H9 (cell line): ENCODE data around the gene CLK4. TPM values are rescaled to one million over a fixed set of nuclear protein-coding genes. Genes with fewer than 3 reads are reported as not detected.

Experiments used
- DNase-seq: peaks from one replicate; pipeline ENCODE4 v3.0.0-alpha.2; 2017
- H2AFZ ChIP-seq: one replicate; pipeline ENCODE4 v1.6.1; 2013; ENCODE audit warnings: mild to moderate bottlenecking, low read length, control low read depth, moderate library complexity
- H2AK5ac ChIP-seq: 2 replicates; pipeline ENCODE4 v1.6.1; 2013; ENCODE audit warnings: low read length, control low read depth, mixed read lengths; ENCODE audit not compliant: insufficient read length
- H2BK120ac ChIP-seq: one replicate; pipeline ENCODE4 v1.6.1; 2013; ENCODE audit warnings: low read depth, mild to moderate bottlenecking, low read length, control low read depth, inconsistent platforms; ENCODE audit not compliant: poor library complexity, severe bottlenecking
- H2BK12ac ChIP-seq: 2 replicates; pipeline ENCODE4 v1.6.1; 2013; ENCODE audit warnings: low read length, control low read depth, mixed read lengths, low read depth; ENCODE audit not compliant: insufficient read length
- H2BK15ac ChIP-seq: 2 replicates; pipeline ENCODE4 v1.6.1; 2013; ENCODE audit warnings: low read depth, low read length, control low read depth
- H2BK20ac ChIP-seq: one replicate; pipeline ENCODE4 v1.6.1; 2013; ENCODE audit warnings: low read depth, mild to moderate bottlenecking, low read length, control low read depth, inconsistent platforms; ENCODE audit not compliant: poor library complexity, severe bottlenecking
- H2BK5ac ChIP-seq: 2 replicates; pipeline ENCODE4 v1.6.1; 2013; ENCODE audit warnings: low read length, control low read depth, mixed read lengths; ENCODE audit not compliant: insufficient read length
- H3K14ac ChIP-seq: 2 replicates; pipeline ENCODE4 v1.6.1; 2013; ENCODE audit warnings: low read length, control low read depth; ENCODE audit not compliant: insufficient read depth
- H3K18ac ChIP-seq: 2 replicates; pipeline ENCODE4 v1.6.1; 2013; ENCODE audit warnings: low read depth, mild to moderate bottlenecking, mixed read lengths, low read length, control low read depth; ENCODE audit not compliant: insufficient read length
- H3K23ac ChIP-seq: 2 replicates; pipeline ENCODE4 v1.6.1; 2013; ENCODE audit warnings: low read length, control low read depth, mixed read lengths, low read depth; ENCODE audit not compliant: insufficient read length
- H3K23me2 ChIP-seq: 2 replicates; pipeline ENCODE4 v1.6.1; 2013; ENCODE audit warnings: low read depth, mild to moderate bottlenecking, mixed read lengths, low read length, control low read depth; ENCODE audit not compliant: insufficient read length, poor library complexity, severe bottlenecking
- H3K27ac ChIP-seq: 2 replicates; pipeline ENCODE4 v1.5.1; 2013; ENCODE audit warnings: low read length, control low read depth, mixed read lengths, low read depth; ENCODE audit not compliant: insufficient read length
- H3K27me3 ChIP-seq: 2 replicates; pipeline ENCODE4 v1.6.1; 2013; ENCODE audit warnings: low read length, control low read depth, inconsistent platforms; ENCODE audit not compliant: insufficient read depth
- H3K4ac ChIP-seq: 2 replicates; pipeline ENCODE4 v1.6.1; 2013; ENCODE audit warnings: low read depth, mild to moderate bottlenecking, control low read depth, inconsistent platforms, low read length, moderate library complexity
- H3K4me1 ChIP-seq: 2 replicates; pipeline ENCODE4 v1.6.1; 2013; ENCODE audit warnings: low read length, control low read depth, inconsistent platforms; ENCODE audit not compliant: insufficient read depth
- H3K4me2 ChIP-seq: 2 replicates; pipeline ENCODE4 v1.6.1; 2013; ENCODE audit warnings: low read length, control low read depth, mixed read lengths; ENCODE audit not compliant: insufficient read length, insufficient read depth
- H3K56ac ChIP-seq: 2 replicates; pipeline ENCODE4 v1.6.1; 2013; ENCODE audit warnings: low read depth, mild to moderate bottlenecking, mixed read lengths, low read length, control low read depth; ENCODE audit not compliant: insufficient read length
- H3K79me1 ChIP-seq: 2 replicates; pipeline ENCODE4 v1.6.1; 2013; ENCODE audit warnings: low read depth, mild to moderate bottlenecking, moderate library complexity, low read length, control low read depth, inconsistent platforms; ENCODE audit not compliant: insufficient read depth, poor library complexity, severe bottlenecking
- H3K79me2 ChIP-seq: 2 replicates; pipeline ENCODE4 v1.6.1; 2013; ENCODE audit warnings: low read length, control low read depth, inconsistent platforms; ENCODE audit not compliant: insufficient read depth
- H3K9ac ChIP-seq: 2 replicates; pipeline ENCODE4 v1.6.1; 2013; ENCODE audit warnings: low read length, control low read depth, mixed read lengths; ENCODE audit not compliant: insufficient read length; ENCODE audit errors: extremely low read depth
- H3K9me3 ChIP-seq: one replicate; pipeline ENCODE4 v1.6.1; 2013; ENCODE audit warnings: low read depth, low read length, inconsistent platforms; ENCODE audit not compliant: control insufficient read depth
- H3T11ph ChIP-seq: one replicate; pipeline ENCODE4 v1.6.1; 2013; ENCODE audit warnings: mild to moderate bottlenecking, low read length, control low read depth, inconsistent platforms
- H4K20me1 ChIP-seq: one replicate; pipeline ENCODE4 v1.6.1; 2013; ENCODE audit not compliant: control insufficient read depth, insufficient read length, insufficient read depth
- H4K5ac ChIP-seq: 2 replicates; pipeline ENCODE4 v1.6.1; 2013; ENCODE audit warnings: low read depth, mild to moderate bottlenecking, mixed read lengths, low read length, control low read depth; ENCODE audit not compliant: insufficient read length
- H4K8ac ChIP-seq: replicated peaks from 2 replicates; pipeline ENCODE4 v1.6.1; 2013; ENCODE audit warnings: low read length, control low read depth, mixed read lengths, low read depth; ENCODE audit not compliant: insufficient read length
- H4K91ac ChIP-seq: 2 replicates; pipeline ENCODE4 v1.6.1; 2013; ENCODE audit warnings: low read depth, mild to moderate bottlenecking, moderate library complexity, mixed read lengths, low read length, control low read depth; ENCODE audit not compliant: insufficient read length
- H3K27ac Mint-ChIP-seq, 3 experiments: 2 replicates in 2 of 3; 3 replicates in 1 of 3; pipeline ENCODE4 v1.8.0; 2020 to 2021; ENCODE audit warnings: mixed read lengths in 3 of 3, mild to moderate bottlenecking in 1 of 3, moderate library complexity in 1 of 3
- H3K27me3 Mint-ChIP-seq: 2 replicates; pipeline ENCODE4 v1.8.0; 2021; ENCODE audit warnings: low read depth, mild to moderate bottlenecking, moderate library complexity, mixed read lengths
- H3K36me3 Mint-ChIP-seq, 3 experiments: 2 replicates in 2 of 3; 3 replicates in 1 of 3; pipeline ENCODE4 v1.8.0; 2020 to 2021; ENCODE audit warnings: low read depth in 3 of 3, mixed read lengths in 3 of 3; ENCODE audit not compliant: insufficient read depth in 1 of 3
- H3K4me1 Mint-ChIP-seq, 2 experiments: 2 replicates each; pipeline ENCODE4 v1.8.0; 2020; ENCODE audit warnings: mixed read lengths in 2 of 2
- H3K4me3 Mint-ChIP-seq, 2 experiments: 2 replicates in 1 of 2; 3 replicates in 1 of 2; pipeline ENCODE4 v1.8.0; 2020 to 2021; ENCODE audit warnings: mild to moderate bottlenecking in 2 of 2, mixed read lengths in 2 of 2, moderate library complexity in 1 of 2
- H3K9me3 Mint-ChIP-seq, 2 experiments: 2 replicates in 1 of 2; 3 replicates in 1 of 2; pipeline ENCODE4 v1.8.0; 2020; ENCODE audit warnings: mild to moderate bottlenecking in 2 of 2, mixed read lengths in 2 of 2, moderate library complexity in 1 of 2
- CTCF ChIP-seq: fragments of 200-600 bp; sonication (generic); conservative IDR thresholded peaks from 3 replicates; pipeline ENCODE4 v1.8.0; 2021; ENCODE audit warnings: antibody characterized with exemption, mild to moderate bottlenecking
- WGBS: extraction: QIAGEN DNeasy Blood & Tissue Kit; methylation state at CpG from one replicate; pipeline ENCODE4 v1.1.7; 2013; ENCODE audit warnings: missing lambda C conversion rate, low lambda C conversion rate, mixed read lengths; ENCODE audit not compliant: insufficient read length; ENCODE audit errors: extremely low coverage; 5-methylcytosine and 5-hydroxymethylcytosine counted together
- total RNA-seq: library from RNA; stranded (reverse); gene quantifications from 2 replicates; pipeline ENCODE4 v1.2.1, GENCODE V29; 2021

The CLK4 gene
- total RNA-seq, 1 experiment from 2014 or later: 12.5 TPM

- no peak overlapping the region for H2BK5ac ChIP-seq
- H2BK12ac ChIP-seq: no peak overlapping the region
- no peak overlapping the region for H2BK15ac ChIP-seq
- H3K4me2 ChIP-seq: no peak overlapping the region
- TF ChIP-seq CTCF: no peak
- no peak overlapping the region for H4K91ac ChIP-seq
- Mint-ChIP-seq H3K27me3 (peaks cover 13% of the 10 kb centered on the region), H3K36me3 (peaks cover 0 to 3% (median 0%) of the 10 kb centered on the region in 3 experiments; a peak in 2 of 7 replicates), H3K4me3 (no peak overlapping the region), H3K9me3 (peaks cover 18 to 55% of the 10 kb centered on the region in 2 experiments), H3K4me1 (no peaks in the 10 kb centered on the region), H3K27ac (no peak overlapping the region)
- H3K79me2 ChIP-seq: no peaks in the 10 kb centered on the region
- no peaks in the 10 kb centered on the region for H4K20me1 ChIP-seq
- H2BK120ac ChIP-seq: no peak overlapping the region
- no peak overlapping the region for H3K14ac ChIP-seq
- no peak overlapping the region for H3K23ac ChIP-seq
- WGBS: no CpG with 5 or more reads among the region's 10 CpGs
- no peak overlapping the region for H2AFZ ChIP-seq
- H3K27me3 ChIP-seq: no peaks in the 10 kb centered on the region
- H2AK5ac ChIP-seq: no peak overlapping the region
- no peak overlapping the region for H3K56ac ChIP-seq
- H3K4ac ChIP-seq: no peak overlapping the region
- H2BK20ac ChIP-seq: no peak overlapping the region
- no peaks in the 10 kb centered on the region for H3K79me1 ChIP-seq
- no peaks in the 10 kb centered on the region for H3K23me2 ChIP-seq
- H3K9me3 ChIP-seq: no peaks in the 10 kb centered on the region
- H3K4me1 ChIP-seq: no peaks in the 10 kb centered on the region
- H3K27ac ChIP-seq: no peak overlapping the region
- H3K18ac ChIP-seq: no peak overlapping the region
- no peak overlapping the region for H3K9ac ChIP-seq
- no peak overlapping the region for H4K8ac ChIP-seq
- no peak overlapping the region for H3T11ph ChIP-seq
- no peak for DNase-seq
- H4K5ac ChIP-seq: no peak overlapping the region
Measured at GRCh38 chr5:178662541-178662860, 35.7 kb upstream of the CLK4 start.
